Measurements from ENCODE around the gene IFIH1.

DNA sequence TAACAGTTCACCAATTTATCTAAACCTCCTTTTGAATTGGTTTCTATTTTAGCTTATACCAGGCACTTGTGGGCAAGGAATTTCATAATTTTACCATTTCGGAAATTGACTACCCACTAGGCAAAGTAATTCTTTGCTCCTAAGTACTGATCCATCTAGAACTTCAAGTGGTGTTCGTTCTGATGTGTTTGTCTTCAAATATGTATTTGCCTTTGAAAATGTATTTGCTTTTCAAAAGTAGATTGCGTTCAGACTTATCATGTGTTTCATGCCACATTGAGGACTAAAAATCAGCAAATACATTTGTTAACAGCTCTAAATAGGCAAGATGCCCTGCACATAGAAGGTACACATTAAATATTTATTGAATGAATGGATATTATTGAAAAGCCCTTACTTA is 26.7 kb downstream of the IFIH1 start:
- TF ChIP-seq FOS (IDR thresholded peaks at IDR 0.05; ENCODE audit: borderline replicate concordance, insufficient read depth, low read length) (no peak), POLR2AphosphoS5 (IDR thresholded peaks at IDR 0.05; ENCODE audit: insufficient read depth, low read depth, low read length) (no peak), CTCF (IDR thresholded peaks at IDR 0.05; ENCODE audit: extremely low read depth in 1 of 2, insufficient read depth in 1 of 2, low read depth in 1 of 2, low read length in 2 of 2) (no peak), POLR2A (IDR thresholded peaks at IDR 0.05; ENCODE audit: low read depth, low read length) (no peak), GATA2 (IDR thresholded peaks at IDR 0.05; ENCODE audit: insufficient read depth, insufficient read length, low read depth, low read length) (no peak)

Measured in endothelial cell of umbilical vein (primary cell).